Measurements from ENCODE around the gene IRF2BP1.

DNA sequence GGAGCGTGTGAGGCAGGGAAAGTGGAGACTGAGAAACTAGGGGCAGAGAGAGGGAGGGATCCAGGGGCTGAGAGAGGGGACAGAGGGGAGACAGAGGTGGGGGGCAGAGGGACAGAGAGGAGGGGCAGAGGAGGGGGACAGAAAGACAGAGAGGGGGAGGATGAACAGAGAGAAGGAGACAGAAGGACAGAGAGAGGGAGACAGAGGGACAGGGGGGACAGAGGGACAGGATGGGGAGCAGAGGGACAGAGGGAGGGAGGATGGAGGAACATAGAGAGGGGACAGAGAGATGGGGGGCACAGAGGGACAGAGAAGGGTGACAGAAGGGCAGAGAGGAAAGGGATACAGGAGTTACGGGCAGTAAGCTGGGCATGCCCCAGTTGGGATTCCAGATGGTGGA, 43.3 kb upstream of the IRF2BP1 start:
- TF ChIP-seq, protein P1, sequence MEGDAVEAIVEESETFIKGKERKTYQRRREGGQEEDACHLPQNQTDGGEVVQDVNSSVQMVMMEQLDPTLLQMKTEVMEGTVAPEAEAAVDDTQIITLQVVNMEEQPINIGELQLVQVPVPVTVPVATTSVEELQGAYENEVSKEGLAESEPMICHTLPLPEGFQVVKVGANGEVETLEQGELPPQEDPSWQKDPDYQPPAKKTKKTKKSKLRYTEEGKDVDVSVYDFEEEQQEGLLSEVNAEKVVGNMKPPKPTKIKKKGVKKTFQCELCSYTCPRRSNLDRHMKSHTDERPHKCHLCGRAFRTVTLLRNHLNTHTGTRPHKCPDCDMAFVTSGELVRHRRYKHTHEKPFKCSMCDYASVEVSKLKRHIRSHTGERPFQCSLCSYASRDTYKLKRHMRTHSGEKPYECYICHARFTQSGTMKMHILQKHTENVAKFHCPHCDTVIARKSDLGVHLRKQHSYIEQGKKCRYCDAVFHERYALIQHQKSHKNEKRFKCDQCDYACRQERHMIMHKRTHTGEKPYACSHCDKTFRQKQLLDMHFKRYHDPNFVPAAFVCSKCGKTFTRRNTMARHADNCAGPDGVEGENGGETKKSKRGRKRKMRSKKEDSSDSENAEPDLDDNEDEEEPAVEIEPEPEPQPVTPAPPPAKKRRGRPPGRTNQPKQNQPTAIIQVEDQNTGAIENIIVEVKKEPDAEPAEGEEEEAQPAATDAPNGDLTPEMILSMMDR (conservative IDR thresholded peaks at IDR 0.05): no peak
- TF ChIP-seq EZH2 (IDR thresholded peaks at IDR 0.05; ENCODE audit: low read depth): no peak

Measured in PC-9 (cell line).